CD14-positive monocyte (primary cell): Measurements from ENCODE around the gene CAMKK2. TPM values are rescaled to one million over a fixed set of nuclear protein-coding genes. Genes with fewer than 3 reads are reported as not detected.
"Not testable (repeated sequence)": the region's sequence is repeated elsewhere in the genome, so short reads cannot be mapped to it uniquely, and the experiment has no call there.

ENCODE experiments used
- DNase-seq, 3 donors: peaks; one replicate each; pipeline ENCODE4 v3.0.0-alpha.2; 2011 to 2022
- H2AFZ ChIP-seq: 2 replicates; pipeline ENCODE4 v1.6.0; 2012; ENCODE audit warnings: mild to moderate bottlenecking, low read depth, low read length, inconsistent platforms; ENCODE audit not compliant: insufficient read depth, poor library complexity, severe bottlenecking
- H3K27ac ChIP-seq, 2 donors: 1 replicate in 1 of 2; 2 replicates in 1 of 2; pipeline ENCODE4 v1.5.1; 2012 to 2013; ENCODE audit warnings: low read length in 2 of 2, control low read depth in 1 of 2, inconsistent platforms in 1 of 2, low read depth in 1 of 2, mild to moderate bottlenecking in 1 of 2
- H3K27me3 ChIP-seq, 2 donors: one replicate each; pipeline versions ENCODE4 v1.6.0 to v1.6.1; 2011 to 2013; ENCODE audit warnings: low read length in 2 of 2; ENCODE audit not compliant: control insufficient read depth in 2 of 2, insufficient read depth in 2 of 2
- H3K36me3 ChIP-seq, 2 donors: replicated peaks in 1 of 2; 1 replicate in 1 of 2; 2 replicates in 1 of 2; pipeline versions ENCODE4 v1.5.1 to v1.6.1; 2012 to 2013; ENCODE audit warnings: low read length in 2 of 2, control low read depth in 1 of 2, inconsistent platforms in 1 of 2, mild to moderate bottlenecking in 1 of 2; ENCODE audit not compliant: insufficient read depth in 2 of 2, control insufficient read depth in 1 of 2
- H3K4me1 ChIP-seq, 2 donors: 1 replicate in 1 of 2; 2 replicates in 1 of 2; pipeline versions ENCODE4 v1.5.1 to v1.6.1; 2012 to 2013; ENCODE audit warnings: low read length in 2 of 2, control low read depth in 1 of 2, inconsistent platforms in 1 of 2, mild to moderate bottlenecking in 1 of 2, moderate library complexity in 1 of 2; ENCODE audit not compliant: insufficient read depth in 2 of 2, control insufficient read depth in 1 of 2
- H3K4me2 ChIP-seq: replicated peaks from 2 replicates; pipeline ENCODE3; 2012; ENCODE audit warnings: low read length, moderate library complexity, mild to moderate bottlenecking; ENCODE audit not compliant: poor library complexity, severe bottlenecking; ENCODE audit errors: extremely low read depth
- H3K4me3 ChIP-seq, 3 experiments: fragments of 200-600 bp in 1 of 3; sonication (generic) in 1 of 3; replicated peaks in 1 of 3; 1 replicate in 2 of 3; 2 replicates in 1 of 3; pipeline ENCODE4 v1.5.1; 2011 to 2013; ENCODE audit warnings: low read length in 3 of 3, mild to moderate bottlenecking in 3 of 3, control low read depth in 2 of 3, low read depth in 2 of 3, inconsistent platforms in 1 of 3, moderate library complexity in 1 of 3
- H3K79me2 ChIP-seq: 2 replicates; pipeline ENCODE4 v1.6.0; 2012; ENCODE audit warnings: mild to moderate bottlenecking, control low read depth, inconsistent platforms, low read length, moderate library complexity; ENCODE audit not compliant: insufficient read depth
- H3K9ac ChIP-seq: 2 replicates; pipeline ENCODE4 v1.6.0; 2017; ENCODE audit warnings: low read length, mild to moderate bottlenecking; ENCODE audit not compliant: insufficient read depth, poor library complexity, severe bottlenecking
- H3K9me3 ChIP-seq, 2 donors: replicated peaks in 1 of 2; 1 replicate in 1 of 2; 2 replicates in 1 of 2; pipeline versions ENCODE4 v1.5.1 to v1.6.1; 2012 to 2013; ENCODE audit warnings: low read length in 2 of 2, control low read depth in 1 of 2; ENCODE audit not compliant: control insufficient read depth in 1 of 2, insufficient read depth in 1 of 2
- H4K20me1 ChIP-seq: 2 replicates; pipeline ENCODE4 v1.6.0; 2012; ENCODE audit warnings: mild to moderate bottlenecking, low read length, control low read depth, moderate library complexity; ENCODE audit not compliant: insufficient read depth
- H3K27ac Mint-ChIP-seq, 7 donors: one replicate each; pipeline ENCODE4 v1.8.0; 2020; ENCODE audit warnings: mild to moderate bottlenecking in 7 of 7, mixed read lengths in 7 of 7, moderate library complexity in 6 of 7, inconsistent platforms in 2 of 7
- H3K27me3 Mint-ChIP-seq, 3 donors: one replicate each; pipeline ENCODE4 v1.8.0; 2021 to 2022; ENCODE audit warnings: low read depth in 3 of 3, mild to moderate bottlenecking in 3 of 3, mixed read lengths in 3 of 3, moderate library complexity in 3 of 3, inconsistent platforms in 1 of 3
- H3K36me3 Mint-ChIP-seq, 2 donors: one replicate each; pipeline ENCODE4 v1.8.0; 2020; ENCODE audit warnings: mixed read lengths in 2 of 2, inconsistent platforms in 1 of 2, mild to moderate bottlenecking in 1 of 2
- H3K4me1 Mint-ChIP-seq: one replicate; pipeline ENCODE4 v1.8.0; 2020; ENCODE audit warnings: mild to moderate bottlenecking, mixed read lengths
- H3K4me3 Mint-ChIP-seq, 2 donors: one replicate each; pipeline ENCODE4 v1.8.0; 2020; ENCODE audit warnings: mild to moderate bottlenecking in 2 of 2, mixed read lengths in 2 of 2, moderate library complexity in 1 of 2
- H3K9me3 Mint-ChIP-seq, 7 donors: one replicate each; pipeline ENCODE4 v1.8.0; 2020 to 2022; ENCODE audit warnings: mixed read lengths in 7 of 7, mild to moderate bottlenecking in 6 of 7, moderate library complexity in 6 of 7, inconsistent platforms in 2 of 7
- WGBS: methylation state at CpG from one replicate; pipeline ENCODE4 v1.1.5; 2013; ENCODE audit warnings: missing lambda C conversion rate; ENCODE audit not compliant: insufficient coverage; 5-methylcytosine and 5-hydroxymethylcytosine counted together
- intact Hi-C, 2 donors: fragments of 100-400 bp; cut with micrococcal nuclease; formaldehyde crosslinking; loops; one replicate each; pipeline versions ENCODE4 v1.15.0 to v1.15.1; 2023
- polyA plus RNA-seq, 3 donors: library from polyadenylated mRNA; depleted of rRNA in 1 of 3; unstranded in 2 of 3; stranded (reverse) in 1 of 3; fragments of 300-500 nt in 2 of 3; fragments of >200 nt in 1 of 3; fragmentation: Illumina TruSeq in 2 of 3; gene quantifications; 1 replicate in 2 of 3; 2 replicates in 1 of 3; pipeline ENCODE4 v1.2.3, GENCODE V29; 2012 to 2021
- TF ChIP-seq, protein P1 (sequence below): fragments of 200-600 bp; IDR thresholded peaks from one replicate; pipeline ENCODE4 v1.8.0; 2022; ENCODE audit warnings: antibody characterized with exemption, mild to moderate bottlenecking

Gene CAMKK2
- polyA plus RNA-seq, 3 donors: 55.6 to 71.4 (median 71.0) TPM

DNA sequence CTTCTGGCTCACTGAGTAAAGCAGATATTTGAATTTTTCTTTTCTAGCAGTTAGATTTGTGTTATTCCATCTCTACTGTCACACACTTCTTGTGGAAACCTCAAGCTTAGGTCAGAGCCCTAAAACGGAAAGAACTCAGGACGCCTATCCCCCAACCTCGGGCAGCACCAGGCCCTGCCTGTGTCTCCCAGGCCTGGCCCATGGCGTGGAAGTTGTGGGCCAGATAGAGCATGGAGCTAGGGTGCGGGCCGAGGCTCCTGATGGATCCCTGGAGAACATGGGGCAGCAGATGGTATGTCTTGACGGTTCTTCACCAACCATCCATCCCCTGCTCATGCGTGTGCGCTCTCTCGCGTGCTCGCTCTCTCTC is 66.0 kb downstream of the CAMKK2 start:
- H3K36me3 ChIP-seq: peaks cover 71 to 86% of the 10 kb centered on the region in 2 donors
- Mint-ChIP-seq H3K4me3 (no peak overlapping the region), H3K27ac (no peak overlapping the region)

DNA sequence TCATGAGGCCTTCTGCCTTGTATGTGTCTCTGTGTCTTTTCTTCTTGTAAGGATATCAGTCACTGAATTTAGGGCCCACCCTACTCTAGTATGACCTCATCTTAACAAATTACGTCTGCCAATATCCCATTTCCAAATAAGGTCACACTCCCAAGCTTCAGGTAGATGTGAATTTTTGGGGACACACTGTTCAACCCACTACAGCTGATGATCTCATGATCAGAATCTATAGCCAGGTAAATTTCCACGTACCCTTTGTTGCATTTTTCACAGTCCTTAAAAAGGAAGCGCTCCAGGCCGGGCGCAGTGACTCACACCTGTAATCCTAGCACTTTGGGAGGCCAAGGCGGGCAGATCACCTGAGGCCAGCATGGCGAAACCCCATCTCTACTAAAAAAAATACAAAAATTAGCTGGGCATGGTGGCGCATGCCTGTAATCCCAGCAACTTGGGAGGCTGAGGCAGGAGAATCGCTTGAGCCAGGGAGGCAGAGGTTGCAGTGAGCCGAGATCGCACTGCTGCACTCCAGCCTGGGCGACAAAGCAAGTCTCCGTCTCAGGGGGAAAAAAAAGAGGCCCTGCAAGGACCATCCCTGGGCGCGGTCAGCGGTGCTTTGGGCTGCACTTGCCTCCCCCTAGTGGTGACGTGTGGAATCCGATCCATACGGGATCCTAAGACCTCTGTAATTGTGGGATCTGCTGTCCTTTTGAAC is 66.5 kb downstream of the CAMKK2 start:
- peak overlapping the region in 2 of 7 donors; percentile 15 to 30 for H3K27ac Mint-ChIP-seq
- not testable (repeated sequence) for H3K9ac ChIP-seq, H3K27ac ChIP-seq, H3K4me2 ChIP-seq, H2AFZ ChIP-seq, H3K9me3 ChIP-seq, H3K4me1 ChIP-seq, H3K9me3 Mint-ChIP-seq, H3K27me3 Mint-ChIP-seq, H3K4me1 Mint-ChIP-seq, H3K4me3 ChIP-seq, H3K4me3 Mint-ChIP-seq, H3K79me2 ChIP-seq, H3K27me3 ChIP-seq
- TF ChIP-seq, protein P1, sequence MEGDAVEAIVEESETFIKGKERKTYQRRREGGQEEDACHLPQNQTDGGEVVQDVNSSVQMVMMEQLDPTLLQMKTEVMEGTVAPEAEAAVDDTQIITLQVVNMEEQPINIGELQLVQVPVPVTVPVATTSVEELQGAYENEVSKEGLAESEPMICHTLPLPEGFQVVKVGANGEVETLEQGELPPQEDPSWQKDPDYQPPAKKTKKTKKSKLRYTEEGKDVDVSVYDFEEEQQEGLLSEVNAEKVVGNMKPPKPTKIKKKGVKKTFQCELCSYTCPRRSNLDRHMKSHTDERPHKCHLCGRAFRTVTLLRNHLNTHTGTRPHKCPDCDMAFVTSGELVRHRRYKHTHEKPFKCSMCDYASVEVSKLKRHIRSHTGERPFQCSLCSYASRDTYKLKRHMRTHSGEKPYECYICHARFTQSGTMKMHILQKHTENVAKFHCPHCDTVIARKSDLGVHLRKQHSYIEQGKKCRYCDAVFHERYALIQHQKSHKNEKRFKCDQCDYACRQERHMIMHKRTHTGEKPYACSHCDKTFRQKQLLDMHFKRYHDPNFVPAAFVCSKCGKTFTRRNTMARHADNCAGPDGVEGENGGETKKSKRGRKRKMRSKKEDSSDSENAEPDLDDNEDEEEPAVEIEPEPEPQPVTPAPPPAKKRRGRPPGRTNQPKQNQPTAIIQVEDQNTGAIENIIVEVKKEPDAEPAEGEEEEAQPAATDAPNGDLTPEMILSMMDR: peak; percentile 96
- peak; percentile 62 to 78 (median 76) for DNase-seq
- intact Hi-C loops: loop anchor here in 1 of 2 donors (10.0 kb wide), 1 partner anchor 225 kb away; no protein-coding TSS in a partner anchor
- Histone ChIP-seq H4K20me1 (peaks cover 25% of the 10 kb centered on the region), H3K36me3 (peaks cover 67 to 82% of the 10 kb centered on the region in 2 donors)
- 35% methylated on average over 16 of the region's 19 CpGs for WGBS
- H3K36me3 Mint-ChIP-seq: peaks cover 67 to 87% of the 10 kb centered on the region in 2 donors

More for the DNA sequence above, 66.0 kb downstream of the CAMKK2 start:
- no peak overlapping the region for H3K9ac ChIP-seq
- no peaks in the 10 kb centered on the region for H3K27me3 ChIP-seq
- no peak overlapping the region for H3K4me2 ChIP-seq
- no peak overlapping the region for H3K4me3 ChIP-seq
- no peak overlapping the region for H3K27ac ChIP-seq
- peaks cover 71 to 86% of the 10 kb centered on the region in 2 donors for H3K36me3 Mint-ChIP-seq
- no peak for DNase-seq
- intact Hi-C loops: loop anchor here in 1 of 2 donors (10.0 kb wide), 1 partner anchor 226 kb away; no protein-coding TSS in a partner anchor
- no peaks in the 10 kb centered on the region for H3K9me3 ChIP-seq
- peaks cover 0 to 3% (median 0%) of the 10 kb centered on the region in 7 donors for H3K9me3 Mint-ChIP-seq
- H3K4me1 Mint-ChIP-seq: peaks cover 2% of the 10 kb centered on the region
- peaks cover 25% of the 10 kb centered on the region for H4K20me1 ChIP-seq
- WGBS: 100% methylated on average over 3 of the region's 12 CpGs
- no peak overlapping the region for H2AFZ ChIP-seq
- H3K4me1 ChIP-seq: peaks cover 0 to 5% of the 10 kb centered on the region in 2 donors
- H3K79me2 ChIP-seq: no peaks in the 10 kb centered on the region
- peaks cover 0 to 1% (median 0%) of the 10 kb centered on the region in 3 donors for H3K27me3 Mint-ChIP-seq
- TF ChIP-seq, protein P1: peak; percentile 69
